HCT116 (cell line): ENCODE measurements around the gene SNORC.

Experiments used
- CEBPB ChIP-seq: IDR thresholded peaks from 2 replicates; pipeline ENCODE4 v1.6.1; 2012; ENCODE audit warnings: low read depth
- CTCF ChIP-seq, 3 experiments: fragments of 200-600 bp in 1 of 3; sonication (generic) in 1 of 3; IDR thresholded peaks in 2 of 3; conservative IDR thresholded peaks in 1 of 3; 2 replicates each; pipeline ENCODE4 v1.5.1; 2012 to 2017; ENCODE audit warnings: low read depth in 2 of 3, low read length in 2 of 3, antibody characterized with exemption in 1 of 3, borderline replicate concordance in 1 of 3, control low read depth in 1 of 3, mild to moderate bottlenecking in 1 of 3, mixed read lengths in 1 of 3, mixed run types in 1 of 3, moderate library complexity in 1 of 3; ENCODE audit not compliant: insufficient read depth in 1 of 3
- EZH2 ChIP-seq: fragments of 200-600 bp; sonication (generic); IDR thresholded peaks from 2 replicates; pipeline ENCODE4 v1.6.1; 2017; ENCODE audit warnings: antibody characterized with exemption, mixed run types
- EZH2phosphoT487 ChIP-seq: fragments of 200-600 bp; IDR thresholded peaks from 2 replicates; pipeline ENCODE4 v1.6.1; 2018; ENCODE audit warnings: antibody characterized with exemption, borderline replicate concordance
- JUND ChIP-seq: IDR thresholded peaks from 2 replicates; pipeline ENCODE4 v1.6.1; 2012
- MAX ChIP-seq: IDR thresholded peaks from 2 replicates; pipeline ENCODE4 v1.6.1; 2012
- POLR2A ChIP-seq: IDR thresholded peaks from 2 replicates; pipeline ENCODE4 v1.7.0; 2011; ENCODE audit warnings: borderline replicate concordance; ENCODE audit not compliant: insufficient read depth, insufficient read length; ENCODE audit errors: extremely low read depth
- POLR2AphosphoS5 ChIP-seq: IDR thresholded peaks from 2 replicates; pipeline ENCODE4 v1.6.1; 2011; ENCODE audit warnings: mild to moderate bottlenecking, low read depth, low read length, moderate library complexity
- SP1 ChIP-seq: IDR thresholded peaks from 2 replicates; pipeline ENCODE4 v1.6.1; 2012; ENCODE audit warnings: low read depth
- TCF7L2 ChIP-seq: IDR thresholded peaks from 2 replicates; pipeline ENCODE4 v1.7.0; 2011; ENCODE audit warnings: borderline replicate concordance, inconsistent platforms; ENCODE audit not compliant: insufficient read depth, insufficient read length; ENCODE audit errors: extremely low read depth
- YY1 ChIP-seq: IDR thresholded peaks from 2 replicates; pipeline ENCODE4 v1.6.1; 2011; ENCODE audit warnings: low read length, low read depth, moderate library complexity, mild to moderate bottlenecking; ENCODE audit not compliant: insufficient replicate concordance; ENCODE audit errors: extremely low read depth

- TF ChIP-seq POLR2AphosphoS5, result no peak
- no peak for TF ChIP-seq CTCF (IDR thresholded peaks at IDR 0.05 in 2 of 3, conservative IDR thresholded peaks at IDR 0.05 in 1 of 3; ENCODE audit: borderline replicate concordance in 1 of 3, insufficient read depth in 1 of 3, low read depth in 2 of 3, low read length in 2 of 3)
- no peak for TF ChIP-seq POLR2A
- TF ChIP-seq EZH2, result no peak
- TF ChIP-seq YY1, result no peak
- no peak for TF ChIP-seq JUND
- TF ChIP-seq SP1, result no peak
- TF ChIP-seq CEBPB, result no peak
- no peak for TF ChIP-seq TCF7L2
- no peak for TF ChIP-seq MAX
- no peak for TF ChIP-seq EZH2phosphoT487
These were observed 9.0 kb downstream of the SNORC start for GRCh38 chr2:232878855-232879617.
